Neural progenitor cell (in vitro differentiated cells): ENCODE measurements around the gene TUBGCP3.

ENCODE experiments used
- CTCF ChIP-seq: fragments of 200-600 bp; sonication (generic); IDR thresholded peaks from 2 replicates; pipeline ENCODE4 v1.5.1; 2017; ENCODE audit warnings: antibody characterized with exemption, mild to moderate bottlenecking
- EZH2phosphoT487 ChIP-seq: fragments of 200-600 bp; sonication (generic); IDR thresholded peaks from 2 replicates; pipeline ENCODE4 v1.6.1; 2017; ENCODE audit warnings: antibody characterized with exemption

GRCh38 chr13:112446867-112447266 lies 141.1 kb downstream of the TUBGCP3 start:
- TF ChIP-seq EZH2phosphoT487 (no peak), CTCF (no peak)
